ENCODE data around the gene RIT1. TPM values are rescaled to one million over a fixed set of nuclear protein-coding genes. Genes with fewer than 3 reads are reported as not detected.
"Not testable (repeated sequence)": the region's sequence is repeated elsewhere in the genome, so short reads cannot be mapped to it uniquely, and the experiment has no call there.

The RIT1 gene
- total RNA-seq, 4 donors from 2014 or later, result 9.6 to 16.8 (median 15.2) TPM

DNA sequence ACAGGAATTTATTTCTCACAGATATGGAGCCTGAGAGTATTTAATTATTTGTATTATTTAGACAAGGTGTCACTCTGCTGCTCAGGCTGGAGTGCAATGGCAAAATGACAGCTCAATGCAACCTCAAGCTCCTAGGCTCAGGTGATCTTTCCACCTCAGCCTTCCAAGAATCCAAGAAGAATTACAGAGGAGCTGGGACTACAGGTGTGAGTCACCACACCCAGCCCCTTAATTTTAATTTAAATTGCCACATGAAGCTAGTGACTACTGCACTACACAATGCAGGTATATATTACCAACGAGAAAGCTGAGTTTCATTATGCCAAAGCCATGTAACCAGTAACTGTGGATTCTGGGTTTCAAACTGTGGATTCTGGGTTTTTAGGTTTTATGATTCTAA lies 20.9 kb upstream of the RIT1 start:
- H3K9me3 ChIP-seq, result no peaks in the 10 kb centered on the region
- in situ Hi-C loops (cut with MboI; ENCODE audit: low sequenced_read_pairs in 4 of 4) (no loop called here), intact Hi-C loops (cut with DNase I; ENCODE audit: low total_unique reads) (loop anchor here (10.0 kb wide), 1 partner anchor 247 kb away; the partner anchor contains the start of genes DAP3 and YY1AP1)
- DNase-seq (no peak), ATAC-seq (no peak)
- no peak for TF ChIP-seq CTCF (IDR thresholded peaks at IDR 0.05 in 4 of 5, conservative IDR thresholded peaks at IDR 0.05 in 1 of 5)
- TF ChIP-seq POLR2A (IDR thresholded peaks at IDR 0.05), result no peak
- no peaks in the 10 kb centered on the region for H3K27me3 ChIP-seq
- peak overlapping the region in 1 of 4 donors; percentile 89 for H3K4me3 ChIP-seq
- peak overlapping the region in 1 of 4 donors; percentile 40 for H3K27ac ChIP-seq
- peaks cover 38 to 42% of the 10 kb centered on the region in 2 donors for H3K4me1 ChIP-seq
- H3K36me3 ChIP-seq, result peaks cover 0 to 52% of the 10 kb centered on the region in 2 donors

DNA sequence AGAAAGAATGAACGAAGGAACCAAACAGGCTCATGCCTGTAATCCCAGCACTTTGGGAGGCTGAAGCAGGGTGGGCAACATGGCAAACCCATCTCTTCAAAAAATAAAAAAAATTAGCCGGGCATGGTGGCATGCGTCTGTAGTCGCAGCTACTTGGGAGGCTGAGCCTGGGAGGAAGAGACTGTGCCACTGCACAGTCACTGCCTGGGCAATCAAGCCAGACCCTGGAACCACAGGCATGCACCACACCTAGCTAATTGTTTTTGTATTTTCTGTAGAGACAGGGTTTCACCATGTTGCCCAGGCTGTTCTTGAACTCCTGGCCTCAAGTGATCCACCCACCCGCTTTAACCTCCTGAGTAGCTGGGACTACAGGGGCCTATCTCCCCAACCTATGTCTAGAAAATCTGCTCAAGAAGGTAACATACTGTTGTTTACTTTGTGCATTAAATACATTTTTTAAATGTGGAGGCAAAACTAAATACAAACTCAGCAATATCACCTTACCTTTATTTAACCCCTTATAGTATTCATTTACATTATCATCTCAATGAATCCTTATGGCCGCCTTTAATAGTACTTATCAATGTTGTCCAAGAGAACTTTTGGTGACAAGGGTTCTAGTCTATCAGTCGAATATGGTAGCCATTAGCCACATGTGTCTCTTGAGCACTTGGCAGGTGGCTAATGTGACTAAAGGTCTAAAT lies 20.3 kb upstream of the RIT1 start:
- no peak for DNase-seq
- Histone ChIP-seq H3K36me3 (peaks cover 0 to 58% of the 10 kb centered on the region in 2 donors), H3K4me3 (peak overlapping the region in 2 of 4 donors; percentile 0 to 8), H3K9me3 (no peaks in the 10 kb centered on the region), H3K4me1 (peaks cover 38 to 42% of the 10 kb centered on the region in 2 donors), H3K27me3 (no peaks in the 10 kb centered on the region), H3K27ac (peak overlapping the region in 1 of 4 donors; percentile 40)
- no peak for ATAC-seq
- in situ Hi-C loops (cut with MboI; ENCODE audit: low sequenced_read_pairs in 4 of 4) (no loop called here), intact Hi-C loops (cut with DNase I; ENCODE audit: low total_unique reads) (loop anchor here (10.0 kb wide), 1 partner anchor 247 kb away; the partner anchor contains the start of genes DAP3 and YY1AP1)
- TF ChIP-seq CTCF (IDR thresholded peaks at IDR 0.05 in 4 of 5, conservative IDR thresholded peaks at IDR 0.05 in 1 of 5), result no peak
- TF ChIP-seq POLR2A (IDR thresholded peaks at IDR 0.05), result no peak

- H3K27me3 ChIP-seq; DNase-seq; ATAC-seq; in situ Hi-C loops (cut with MboI; ENCODE audit: low sequenced_read_pairs in 4 of 4); H3K9me3 ChIP-seq; H3K4me3 ChIP-seq: not testable (repeated sequence)
- peaks cover 0 to 66% of the 10 kb centered on the region in 2 donors for H3K36me3 ChIP-seq
- H3K27ac ChIP-seq, result peak overlapping the region in 1 of 4 donors; percentile 40
- H3K4me1 ChIP-seq, result peaks cover 38 to 42% of the 10 kb centered on the region in 2 donors
- intact Hi-C loops (cut with DNase I; ENCODE audit: low total_unique reads), result loop anchor here (10.0 kb wide), 1 partner anchor 246 kb away; the partner anchor contains the start of genes DAP3 and YY1AP1
Measured at GRCh38 chr1:155930725-155931124, 19.6 kb upstream of the RIT1 start.

GRCh38 chr1:155929057-155929456 lies 17.9 kb upstream of the RIT1 start:
- Histone ChIP-seq H3K9me3 (no peaks in the 10 kb centered on the region), H3K36me3 (peaks cover 0 to 82% of the 10 kb centered on the region in 2 donors), H3K4me1 (peaks cover 34 to 35% of the 10 kb centered on the region in 2 donors), H3K27me3 (no peaks in the 10 kb centered on the region), H3K27ac (no peak overlapping the region), H3K4me3 (no peak overlapping the region)
- ATAC-seq, result no peak
- intact Hi-C loops (cut with DNase I; ENCODE audit: low total_unique reads), result no loop called here
- in situ Hi-C loops (cut with MboI; ENCODE audit: low sequenced_read_pairs in 4 of 4), result no loop called here
- DNase-seq, result no peak
- TF ChIP-seq POLR2A (IDR thresholded peaks at IDR 0.05), result no peak
- no peak for TF ChIP-seq CTCF (IDR thresholded peaks at IDR 0.05 in 4 of 5, conservative IDR thresholded peaks at IDR 0.05 in 1 of 5)

DNA sequence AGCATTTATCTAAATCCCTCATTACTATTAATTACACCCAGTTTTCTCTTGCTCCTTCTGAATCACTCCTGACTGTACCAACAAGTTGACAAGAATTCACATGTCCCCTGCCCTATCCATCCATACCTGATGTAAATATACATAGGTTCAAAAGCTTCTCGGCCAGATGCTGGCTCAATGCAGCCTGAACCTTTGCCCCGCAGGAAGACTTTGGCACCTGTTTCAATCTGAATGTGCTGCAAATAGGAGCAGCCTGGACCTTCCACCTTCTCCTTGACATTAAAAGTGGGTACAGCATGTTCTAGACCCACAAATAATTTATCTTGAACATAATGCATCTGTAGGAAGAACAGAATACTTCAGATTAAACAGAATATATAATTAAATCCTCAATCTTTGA lies 14.4 kb upstream of the RIT1 start:
- ATAC-seq (no peak), DNase-seq (no peak)
- H3K4me3 ChIP-seq, result no peak overlapping the region
- intact Hi-C loops (cut with DNase I; ENCODE audit: low total_unique reads) (no loop called here), in situ Hi-C loops (cut with MboI; ENCODE audit: low sequenced_read_pairs in 4 of 4) (no loop called here)
- no peaks in the 10 kb centered on the region for H3K27me3 ChIP-seq
- TF ChIP-seq POLR2A (IDR thresholded peaks at IDR 0.05) (no peak), CTCF (IDR thresholded peaks at IDR 0.05 in 4 of 5, conservative IDR thresholded peaks at IDR 0.05 in 1 of 5) (no peak)
- no peak overlapping the region for H3K27ac ChIP-seq
- no peaks in the 10 kb centered on the region for H3K9me3 ChIP-seq
- H3K36me3 ChIP-seq, result peaks cover 8 to 95% of the 10 kb centered on the region in 2 donors
- H3K4me1 ChIP-seq, result peaks cover 2 to 4% of the 10 kb centered on the region in 2 donors
